Loucy (cell line): ENCODE measurements around the gene NOTCH2.

Experiments used
- EZH2phosphoT487 ChIP-seq: fragments of 200-600 bp; IDR thresholded peaks from 2 replicates; pipeline ENCODE4 v1.6.1; 2018; ENCODE audit warnings: antibody characterized with exemption, mild to moderate bottlenecking, moderate library complexity, borderline replicate concordance
- TF ChIP-seq, protein P1 (sequence below): fragments of 200-600 bp; sonication (generic); conservative IDR thresholded peaks from 2 replicates; pipeline ENCODE4 v1.5.1; 2014; ENCODE audit warnings: mild to moderate bottlenecking, antibody characterized with exemption, low read length

DNA sequence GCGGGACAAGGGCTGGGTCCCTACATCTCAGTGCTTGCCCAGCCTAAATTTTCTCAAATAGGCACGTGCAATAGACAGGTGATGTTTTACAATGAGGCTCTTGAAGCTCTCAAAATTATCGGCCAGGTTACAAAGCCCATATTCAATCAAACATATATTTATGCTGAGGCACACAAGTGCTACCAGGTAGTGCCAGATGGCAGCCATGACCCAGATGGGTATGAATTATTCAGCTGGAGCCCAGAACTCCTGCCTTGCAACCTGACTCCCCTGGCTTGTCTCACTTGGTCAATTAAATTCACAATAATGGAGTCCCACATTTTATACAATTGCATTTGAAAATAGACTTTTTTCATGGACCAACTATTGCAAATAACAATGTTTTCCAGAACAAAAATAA lies 160.8 kb downstream of the NOTCH2 start:
- TF ChIP-seq, protein P1, sequence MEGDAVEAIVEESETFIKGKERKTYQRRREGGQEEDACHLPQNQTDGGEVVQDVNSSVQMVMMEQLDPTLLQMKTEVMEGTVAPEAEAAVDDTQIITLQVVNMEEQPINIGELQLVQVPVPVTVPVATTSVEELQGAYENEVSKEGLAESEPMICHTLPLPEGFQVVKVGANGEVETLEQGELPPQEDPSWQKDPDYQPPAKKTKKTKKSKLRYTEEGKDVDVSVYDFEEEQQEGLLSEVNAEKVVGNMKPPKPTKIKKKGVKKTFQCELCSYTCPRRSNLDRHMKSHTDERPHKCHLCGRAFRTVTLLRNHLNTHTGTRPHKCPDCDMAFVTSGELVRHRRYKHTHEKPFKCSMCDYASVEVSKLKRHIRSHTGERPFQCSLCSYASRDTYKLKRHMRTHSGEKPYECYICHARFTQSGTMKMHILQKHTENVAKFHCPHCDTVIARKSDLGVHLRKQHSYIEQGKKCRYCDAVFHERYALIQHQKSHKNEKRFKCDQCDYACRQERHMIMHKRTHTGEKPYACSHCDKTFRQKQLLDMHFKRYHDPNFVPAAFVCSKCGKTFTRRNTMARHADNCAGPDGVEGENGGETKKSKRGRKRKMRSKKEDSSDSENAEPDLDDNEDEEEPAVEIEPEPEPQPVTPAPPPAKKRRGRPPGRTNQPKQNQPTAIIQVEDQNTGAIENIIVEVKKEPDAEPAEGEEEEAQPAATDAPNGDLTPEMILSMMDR = no peak
- no peak for TF ChIP-seq EZH2phosphoT487
